HG03108 (cell line): Measurements from ENCODE around the gene ITGB1.

Experiments
- ATAC-seq: cut with Tn5 transposase; IDR thresholded peaks from one replicate; pipeline ENCODE4 v1.9.1; 2021; ENCODE audit warnings: moderate library complexity; ENCODE audit not compliant: unreplicated experiment

ITGB1 gene

DNA sequence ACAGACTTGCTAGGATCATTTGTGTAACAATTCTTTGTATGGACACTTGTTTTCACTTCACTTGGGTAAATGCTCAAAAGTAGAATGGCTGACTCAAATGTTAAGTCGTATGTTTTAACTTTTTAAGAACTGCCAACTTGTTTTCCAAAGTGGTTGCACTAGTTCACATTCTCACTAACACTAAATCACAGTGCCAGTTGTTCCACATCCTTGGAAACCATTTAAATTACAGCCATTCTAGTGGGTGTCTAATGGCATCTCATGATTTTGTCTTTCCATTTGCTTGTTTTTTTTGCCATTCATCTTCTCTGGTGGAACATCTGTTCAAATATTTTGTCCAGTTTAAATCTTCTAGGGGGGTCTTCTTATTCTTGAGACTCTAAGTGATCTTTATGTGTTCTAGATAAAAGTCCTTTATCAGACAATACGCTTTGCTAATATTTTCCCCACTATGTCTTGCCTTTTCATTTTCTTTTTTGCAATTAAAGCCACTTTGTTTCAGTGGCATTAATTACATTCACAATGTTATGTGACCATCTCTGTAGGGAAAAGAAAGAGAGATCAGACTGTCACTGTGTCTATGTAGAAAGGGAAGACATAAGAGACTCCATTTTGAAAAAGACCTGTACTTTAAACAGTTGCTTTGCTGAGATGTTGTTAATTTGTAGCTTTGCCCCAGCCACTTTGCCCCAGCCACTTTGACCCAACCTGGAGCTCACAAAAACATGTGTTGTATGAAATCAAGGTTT, 63.9 kb downstream of the ITGB1 start:
- ATAC-seq = no peak

- no peak for ATAC-seq
Observed at GRCh38 chr10:32893434-32893833, 64.6 kb downstream of the ITGB1 start.

DNA sequence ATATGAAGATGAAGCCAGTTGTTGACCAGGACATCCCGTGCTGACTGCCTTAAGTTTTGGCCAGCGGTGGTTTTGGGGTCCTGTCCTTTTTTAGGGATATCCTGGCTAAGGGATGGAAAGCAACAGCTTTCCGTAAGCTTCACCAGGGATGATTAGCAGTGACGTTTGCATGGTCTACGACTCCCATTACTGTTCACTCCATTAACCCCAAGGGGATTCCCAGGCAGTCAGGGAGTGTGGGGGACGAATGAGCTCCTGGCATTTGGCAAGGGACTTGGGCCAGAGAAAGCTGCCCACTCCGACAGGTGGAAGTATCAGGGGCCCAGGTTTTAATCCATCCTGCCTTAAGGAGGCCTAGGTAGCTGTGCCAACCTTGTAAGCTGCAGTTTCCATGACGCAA, 66.8 kb downstream of the ITGB1 start:
- ATAC-seq = no peak

DNA sequence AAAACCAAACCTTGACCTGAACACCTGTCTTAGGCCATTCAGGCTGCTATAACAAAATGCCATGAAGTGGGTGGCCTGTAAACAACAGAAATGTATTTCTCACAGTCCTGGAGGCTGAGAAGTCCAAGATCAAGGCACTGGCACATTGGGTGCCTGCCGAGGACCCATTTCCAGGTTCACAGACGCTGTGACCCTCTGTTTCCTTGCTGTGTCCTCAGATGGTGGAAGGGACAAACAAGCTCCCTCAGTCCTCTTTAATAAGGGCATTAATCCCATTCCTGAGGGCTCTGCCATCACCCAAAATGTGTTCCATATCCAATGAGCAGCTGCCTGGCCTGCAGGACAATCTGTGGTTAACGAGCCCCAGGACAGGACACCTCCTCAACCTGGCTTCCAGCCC, 67.6 kb downstream of the ITGB1 start:
- ATAC-seq = no peak

GRCh38 chr10:32889631-32890212, 68.3 kb downstream of the ITGB1 start:
- no peak for ATAC-seq

GRCh38 chr10:32888161-32888927, 69.7 kb downstream of the ITGB1 start:
- ATAC-seq = no peak

- no peak for ATAC-seq
Observed at GRCh38 chr10:32887481-32887880, 70.5 kb downstream of the ITGB1 start.

GRCh38 chr10:32882076-32882475, 76.0 kb downstream of the ITGB1 start:
- ATAC-seq = no peak

- no peak for ATAC-seq
Observed at GRCh38 chr10:32878646-32879045, 79.4 kb downstream of the ITGB1 start.

DNA sequence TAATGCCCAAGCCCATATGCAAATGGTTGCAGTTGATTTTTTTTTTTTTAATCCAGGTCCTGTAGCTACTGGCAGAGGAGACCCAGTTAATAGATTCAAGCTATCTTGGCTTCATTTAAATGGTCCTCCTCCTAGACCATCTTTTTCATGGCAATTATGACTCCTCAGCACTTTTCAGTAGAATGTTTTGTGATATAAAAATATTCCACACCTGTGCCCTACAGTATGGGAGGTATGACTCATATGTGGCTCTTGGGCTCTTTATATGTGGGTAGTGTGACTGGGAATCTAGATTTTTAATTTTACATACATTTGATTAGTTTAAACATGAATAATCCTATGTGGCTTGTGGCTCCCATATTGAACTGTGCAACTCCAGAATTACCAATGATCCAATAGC, 80.1 kb downstream of the ITGB1 start:
- ATAC-seq = no peak

DNA sequence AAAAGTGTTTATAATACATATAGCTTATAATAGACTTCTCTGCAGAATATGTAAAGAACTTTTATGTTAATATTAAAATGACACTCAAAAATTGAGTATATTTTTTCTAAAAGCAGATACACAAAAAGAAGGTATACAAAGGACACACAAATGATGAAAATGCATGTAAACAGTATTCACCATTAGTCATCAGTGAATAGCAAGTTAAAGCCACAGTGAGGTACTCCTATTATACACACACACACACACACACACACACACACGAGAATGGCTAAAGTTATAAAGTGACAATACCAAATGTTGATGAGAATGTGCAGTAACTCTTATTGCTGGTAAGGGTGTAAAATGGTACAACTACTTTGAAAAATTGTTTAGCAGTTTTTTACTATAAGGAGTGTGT, 92.9 kb downstream of the ITGB1 start:
- no peak for ATAC-seq

- ATAC-seq = no peak
Observed at GRCh38 chr10:32854435-32854834, 103.6 kb downstream of the ITGB1 start.

- no peak for ATAC-seq
Observed at GRCh38 chr10:32851301-32851700, 106.7 kb downstream of the ITGB1 start.
